AG04449 (cell line): ENCODE data around the gene TDP2.
"Not testable (repeated sequence)": the region's sequence is repeated elsewhere in the genome, so short reads cannot be mapped to it uniquely, and the experiment has no call there.

ENCODE experiments used
- CTCF ChIA-PET: fragments of 350-600 bp; formaldehyde crosslinking; extraction: SDS; loops from one replicate; lab custom pipeline; 2021; ENCODE audit warnings: antibody characterized with exemption; lab: Yijun Ruan, JAX
- POLR2A ChIA-PET: fragments of 400-600, 350-600 bp; formaldehyde crosslinking; extraction: SDS; loops from one replicate; lab custom pipeline; 2020; ENCODE audit warnings: antibody characterized with exemption, inconsistent platforms; lab: Yijun Ruan, JAX
- DNase-seq: peaks from one replicate; pipeline ENCODE4 v3.0.0-alpha.2; 2010; ENCODE audit warnings: low read depth, low spot score
- H3K4me3 ChIP-seq: 2 replicates; pipeline ENCODE4 v1.5.1; 2011; ENCODE audit warnings: low read depth, mild to moderate bottlenecking, control low read depth, low read length
- CTCF ChIP-seq: IDR thresholded peaks from one replicate; pipeline ENCODE4 v1.5.1; 2011; ENCODE audit warnings: mild to moderate bottlenecking, moderate library complexity, low read length, control low read depth, inconsistent platforms; ENCODE audit not compliant: insufficient read depth; ENCODE audit errors: missing control alignments

The TDP2 gene

GRCh38 chr6:24664046-24664987 lies 2.4 kb downstream of the TDP2 start:
- DNase-seq: no peak
- POLR2A ChIA-PET: no interaction called here
- CTCF ChIA-PET: no interaction called here
- H3K4me3 ChIP-seq: no peak overlapping the region
- no peak for TF ChIP-seq CTCF

GRCh38 chr6:24663189-24663588 lies 3.5 kb downstream of the TDP2 start:
- ChIA-PET CTCF (no interaction called here), POLR2A (no interaction called here)
- no peak for DNase-seq
- no peak overlapping the region for H3K4me3 ChIP-seq
- no peak for TF ChIP-seq CTCF

GRCh38 chr6:24662236-24662635 lies 4.5 kb downstream of the TDP2 start:
- no peak for TF ChIP-seq CTCF
- ChIA-PET POLR2A (no interaction called here), CTCF (no interaction called here)

GRCh38 chr6:24661759-24662158 lies 4.9 kb downstream of the TDP2 start:
- DNase-seq, H3K4me3 ChIP-seq, POLR2A ChIA-PET, CTCF ChIA-PET: not testable (repeated sequence)

More at GRCh38 chr6:24662236-24662635, 4.5 kb downstream of the TDP2 start:
- no peak overlapping the region for H3K4me3 ChIP-seq
- DNase-seq: no peak

GRCh38 chr6:24660105-24660504 lies 6.6 kb downstream of the TDP2 start:
- ChIA-PET CTCF (no interaction called here), POLR2A (no interaction called here)
- no peak for DNase-seq
- TF ChIP-seq CTCF: no peak
- no peak overlapping the region for H3K4me3 ChIP-seq

GRCh38 chr6:24659561-24659960 lies 7.1 kb downstream of the TDP2 start:
- no peak overlapping the region for H3K4me3 ChIP-seq
- ChIA-PET POLR2A (no interaction called here), CTCF (interaction anchor here (1.1 kb wide), 1 partner anchor 76 kb away, joined by 4 read pairs; no protein-coding TSS in a partner anchor)
- no peak for DNase-seq
- TF ChIP-seq CTCF: no peak
